Esophagus muscularis mucosa (tissue), 3 donors: Measurements from ENCODE around the gene ADGRB3.

Experiments
- POLR2AphosphoS5 ChIP-seq, 2 donors: sonication (generic); formaldehyde crosslinking; IDR thresholded peaks; one replicate each; pipeline ENCODE4 v1.6.1; 2017; ENCODE audit warnings: antibody characterized with exemption in 2 of 2
- TF ChIP-seq, protein P1 (sequence below), 3 experiments: fragments of 200-600 bp in 2 of 3; fragments of 450-650 bp in 1 of 3; sonication (generic) in 2 of 3; IDR thresholded peaks; one replicate each; pipeline ENCODE4 v1.5.1; 2017 to 2019; ENCODE audit warnings: antibody characterized with exemption in 3 of 3, mild to moderate bottlenecking in 2 of 3, moderate library complexity in 1 of 3

DNA sequence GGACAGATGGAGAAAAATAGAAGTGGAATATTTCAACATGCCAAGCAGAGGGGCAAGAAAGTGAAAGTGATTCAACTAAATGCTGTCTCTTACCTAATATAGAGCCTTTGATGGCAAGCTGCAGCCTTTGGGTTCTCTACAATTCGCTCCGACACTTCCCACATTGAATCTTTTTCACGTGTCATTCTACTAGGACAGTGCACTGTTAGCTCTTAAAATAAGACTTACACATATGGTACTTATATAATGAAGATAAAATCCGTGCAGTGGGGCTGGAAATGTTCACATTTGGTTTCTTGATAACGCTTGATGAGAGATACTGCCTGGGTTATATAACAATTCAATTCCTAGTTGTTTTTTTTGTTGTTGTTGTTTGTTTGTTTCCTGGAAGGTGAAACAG is 659.3 kb downstream of the ADGRB3 start:
- TF ChIP-seq, protein P1, sequence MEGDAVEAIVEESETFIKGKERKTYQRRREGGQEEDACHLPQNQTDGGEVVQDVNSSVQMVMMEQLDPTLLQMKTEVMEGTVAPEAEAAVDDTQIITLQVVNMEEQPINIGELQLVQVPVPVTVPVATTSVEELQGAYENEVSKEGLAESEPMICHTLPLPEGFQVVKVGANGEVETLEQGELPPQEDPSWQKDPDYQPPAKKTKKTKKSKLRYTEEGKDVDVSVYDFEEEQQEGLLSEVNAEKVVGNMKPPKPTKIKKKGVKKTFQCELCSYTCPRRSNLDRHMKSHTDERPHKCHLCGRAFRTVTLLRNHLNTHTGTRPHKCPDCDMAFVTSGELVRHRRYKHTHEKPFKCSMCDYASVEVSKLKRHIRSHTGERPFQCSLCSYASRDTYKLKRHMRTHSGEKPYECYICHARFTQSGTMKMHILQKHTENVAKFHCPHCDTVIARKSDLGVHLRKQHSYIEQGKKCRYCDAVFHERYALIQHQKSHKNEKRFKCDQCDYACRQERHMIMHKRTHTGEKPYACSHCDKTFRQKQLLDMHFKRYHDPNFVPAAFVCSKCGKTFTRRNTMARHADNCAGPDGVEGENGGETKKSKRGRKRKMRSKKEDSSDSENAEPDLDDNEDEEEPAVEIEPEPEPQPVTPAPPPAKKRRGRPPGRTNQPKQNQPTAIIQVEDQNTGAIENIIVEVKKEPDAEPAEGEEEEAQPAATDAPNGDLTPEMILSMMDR (IDR thresholded peaks at IDR 0.05): no peak
- TF ChIP-seq POLR2AphosphoS5 (IDR thresholded peaks at IDR 0.05): no peak
